B cell (primary cell): ENCODE measurements around the gene EGR2. TPM values are rescaled to one million over a fixed set of nuclear protein-coding genes. Genes with fewer than 3 reads are reported as not detected.
A peak's percentile ranks its signal among the peaks of the same experiment; 100 is the strongest.

Source experiments
- ATAC-seq: fragments of 200-7000 bp; cut with Tn5 transposase; one replicate; pipeline ENCODE4 v1.10.0; 2021; ENCODE audit warnings: low read depth, mild to moderate bottlenecking, moderate number of reproducible peaks, moderate library complexity
- CTCF ChIA-PET: fragments of 350-600 bp; sonication (Branson Sonifier 250); formaldehyde crosslinking; loops from one replicate; lab custom pipeline; 2021; ENCODE audit warnings: antibody characterized with exemption, inconsistent platforms; lab: Charles Lee
- POLR2A ChIA-PET: fragments of 350-600 bp; sonication (Branson Sonifier 250); formaldehyde crosslinking; loops from one replicate; lab custom pipeline; 2021; ENCODE audit warnings: antibody characterized with exemption; lab: Charles Lee
- DNase-seq: peaks from one replicate; pipeline ENCODE4 v3.0.0; 2013
- H2AFZ ChIP-seq: 2 replicates; pipeline ENCODE4 v1.6.1; 2012; ENCODE audit warnings: mild to moderate bottlenecking, low read depth, low read length; ENCODE audit not compliant: insufficient read depth, poor library complexity, severe bottlenecking
- H3K27ac ChIP-seq, 2 donors: 1 replicate in 1 of 2; 2 replicates in 1 of 2; pipeline ENCODE4 v1.5.1; 2012 to 2013; ENCODE audit warnings: low read length in 2 of 2, mild to moderate bottlenecking in 2 of 2, moderate library complexity in 1 of 2
- H3K27me3 ChIP-seq, 4 experiments: fragments of 200-600 bp in 1 of 4; sonication (generic) in 1 of 4; replicated peaks in 1 of 4; 1 replicate in 2 of 4; 2 replicates in 2 of 4; pipeline versions ENCODE4 v1.6.1 to v1.7.0; 2013 to 2016; ENCODE audit warnings: low read length in 3 of 4, mild to moderate bottlenecking in 2 of 4, mixed read lengths in 1 of 4, moderate library complexity in 1 of 4; ENCODE audit not compliant: insufficient read depth in 4 of 4, control insufficient read depth in 3 of 4; ENCODE audit errors: control extremely low read depth in 1 of 4
- H3K36me3 ChIP-seq, 2 experiments: replicated peaks in 1 of 2; 1 replicate in 1 of 2; 2 replicates in 1 of 2; pipeline versions ENCODE4 v1.6.1 to v1.7.1; 2013; ENCODE audit warnings: low read length in 1 of 2; ENCODE audit not compliant: insufficient read depth in 2 of 2, control insufficient read depth in 1 of 2; ENCODE audit errors: control extremely low read depth in 1 of 2, extremely low read depth in 1 of 2
- H3K4me1 ChIP-seq, 2 donors: fragments of 200-600 bp in 1 of 2; sonication (generic) in 1 of 2; 1 replicate in 1 of 2; 2 replicates in 1 of 2; pipeline versions ENCODE4 v1.5.1 to v1.6.1; 2013 to 2017; ENCODE audit warnings: low read length in 2 of 2; ENCODE audit not compliant: control insufficient read depth in 2 of 2, insufficient read depth in 2 of 2
- H3K4me2 ChIP-seq: replicated peaks from 2 replicates; pipeline ENCODE3; 2012; ENCODE audit warnings: mild to moderate bottlenecking, low read depth, low read length; ENCODE audit not compliant: poor library complexity, severe bottlenecking
- H3K4me3 ChIP-seq, 5 experiments: fragments of 200-600 bp in 1 of 5; sonication (generic) in 1 of 5; 1 replicate in 3 of 5; 2 replicates in 2 of 5; pipeline versions ENCODE4 v1.5.1 to v1.7.0; 2011 to 2016; ENCODE audit warnings: low read length in 4 of 5, mild to moderate bottlenecking in 4 of 5, low read depth in 2 of 5, control low read depth in 1 of 5, moderate library complexity in 1 of 5; ENCODE audit not compliant: insufficient read depth in 1 of 5; ENCODE audit errors: control extremely low read depth in 1 of 5, extremely low read depth in 1 of 5
- H3K79me2 ChIP-seq: fragments of 200-600 bp; sonication (generic); one replicate; pipeline ENCODE4 v1.6.0; 2016; ENCODE audit warnings: low read length; ENCODE audit not compliant: control insufficient read depth, insufficient read depth
- H3K9ac ChIP-seq: fragments of 200-600 bp; sonication (generic); 2 replicates; pipeline ENCODE4 v1.6.1; 2017; ENCODE audit warnings: mild to moderate bottlenecking, low read length, moderate library complexity
- H3K9me3 ChIP-seq, 3 donors: one replicate each; pipeline versions ENCODE4 v1.6.1 to v1.7.1; 2013; ENCODE audit warnings: low read length in 2 of 3; ENCODE audit not compliant: control insufficient read depth in 2 of 3, insufficient read depth in 1 of 3; ENCODE audit errors: control extremely low read depth in 1 of 3
- H4K20me1 ChIP-seq: 2 replicates; pipeline ENCODE4 v1.6.0; 2012; ENCODE audit warnings: mild to moderate bottlenecking, low read length; ENCODE audit not compliant: insufficient read depth, control insufficient read depth, poor library complexity, severe bottlenecking
- H3K27ac Mint-ChIP-seq: one replicate; pipeline ENCODE4 v1.8.0; 2021; ENCODE audit warnings: mixed read lengths
- H3K27me3 Mint-ChIP-seq: one replicate; pipeline ENCODE4 v1.8.0; 2021; ENCODE audit warnings: mixed read lengths
- H3K4me1 Mint-ChIP-seq: one replicate; pipeline ENCODE4 v1.8.0; 2021; ENCODE audit warnings: mixed read lengths
- H3K4me3 Mint-ChIP-seq: one replicate; pipeline ENCODE4 v1.8.0; 2021; ENCODE audit warnings: mixed read lengths
- H3K9me3 Mint-ChIP-seq: one replicate; pipeline ENCODE4 v1.8.0; 2022; ENCODE audit warnings: mixed read lengths; ENCODE audit not compliant: insufficient read depth
- CTCF ChIP-seq: fragments of 200-600 bp; IDR thresholded peaks from one replicate; pipeline ENCODE4 v1.8.0; 2022; ENCODE audit warnings: antibody characterized with exemption, mild to moderate bottlenecking
- EZH2 ChIP-seq: IDR thresholded peaks from 2 replicates; pipeline ENCODE4 v1.6.1; 2012; ENCODE audit warnings: borderline replicate concordance, low read depth, mild to moderate bottlenecking, moderate library complexity, low read length; ENCODE audit not compliant: insufficient read depth, poor library complexity, severe bottlenecking
- WGBS: methylation state at CpG from one replicate; pipeline ENCODE4 v1.1.5; 2013; ENCODE audit warnings: missing lambda C conversion rate; ENCODE audit not compliant: insufficient coverage; 5-methylcytosine and 5-hydroxymethylcytosine counted together
- intact Hi-C: fragments of 100-400 bp; cut with micrococcal nuclease; formaldehyde crosslinking; loops from one replicate; pipeline ENCODE4 v1.10.0; 2022
- polyA plus RNA-seq: library from polyadenylated mRNA; depleted of rRNA; stranded (reverse); fragments of >200 nt; gene quantifications from 2 replicates; pipeline ENCODE4 v1.2.3, GENCODE V29; 2012
- total RNA-seq, 2 donors: library from RNA; stranded (reverse); fragments of 120-200 nt in 1 of 2; gene quantifications; 1 replicate in 1 of 2; 2 replicates in 1 of 2; pipeline versions ENCODE4 v1.2.3 to v1.2.4, GENCODE V29; 2013 to 2022

Gene EGR2
- total and polyA plus RNA-seq, 2 donors (not counting 1 experiment from before 2014, with no cell fraction given) = 6.3 to 10.9 TPM

DNA sequence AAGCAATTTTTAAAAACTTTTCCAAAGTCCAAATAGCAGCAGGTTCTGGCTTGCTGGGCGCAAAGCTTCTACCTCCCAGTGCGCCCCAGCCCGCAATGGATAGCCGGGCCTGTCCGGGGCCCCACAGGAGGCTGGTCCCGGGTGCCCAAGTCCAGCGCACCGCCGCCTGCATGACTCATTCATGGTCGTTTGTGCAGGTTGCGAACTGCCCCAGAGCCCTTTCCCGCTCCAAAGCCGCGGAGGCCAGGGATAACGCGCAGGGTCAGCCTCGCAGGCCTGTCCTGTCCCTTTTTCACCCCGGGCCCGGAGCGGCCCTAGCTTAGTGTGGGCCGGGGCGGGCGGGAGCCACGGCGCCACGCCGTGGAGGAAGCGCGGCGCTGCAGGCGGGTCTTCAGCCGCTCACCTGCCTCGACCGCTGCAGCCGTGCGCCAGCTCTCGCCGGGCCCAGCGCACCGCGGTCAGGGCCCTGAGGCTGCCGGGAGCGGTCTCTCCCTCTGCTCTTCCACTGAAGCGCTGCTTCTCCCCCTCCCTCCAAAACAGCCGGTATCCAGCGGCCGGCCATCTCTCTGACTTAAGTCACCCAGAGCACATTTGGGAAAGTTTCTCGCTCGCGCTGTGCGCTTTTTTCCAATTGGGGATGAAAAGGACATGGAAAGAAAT is 1.7 kb upstream of the EGR2 start:
- Histone ChIP-seq H3K36me3 (no peaks in the 10 kb centered on the region), H4K20me1 (peaks cover 20% of the 10 kb centered on the region), H3K4me1 (peaks cover 33 to 39% of the 10 kb centered on the region in 2 donors), H3K9me3 (no peaks in the 10 kb centered on the region), H3K27ac (peak overlapping the region in 1 of 2 donors; percentile 84), H3K4me3 (peak overlapping the region; percentile 66 to 88 (median 72)), H3K4me2 (peak overlapping the region; percentile 100), H3K79me2 (peaks cover 23% of the 10 kb centered on the region), H3K9ac (peak overlapping the region; percentile 79), H3K27me3 (peaks cover 0 to 37% (median 9%) of the 10 kb centered on the region in 4 experiments), H2AFZ (peak overlapping the region; percentile 87)
- under 1% methylated on average over 51 of the region's 51 CpGs for WGBS
- H3K27me3 Mint-ChIP-seq = peaks cover 7% of the 10 kb centered on the region
- peak overlapping the region; percentile 100 for H3K4me3 Mint-ChIP-seq
- POLR2A ChIA-PET = interaction anchor here (0.6 to 3.2 kb wide), 8 partner anchors 13 to 290 kb away, joined by 3 to 18 read pairs (median 5); partner anchors contain the start of gene ADO
- TF ChIP-seq EZH2 (no peak), CTCF (peak; percentile 84)
- CTCF ChIA-PET = interaction anchor here (0.6 to 9.3 kb wide), 50 partner anchors 10 to 902 kb away, joined by 3 to 204 read pairs (median 5); partner anchors contain the start of genes ADO and NRBF2
- intact Hi-C loops = loop anchor here (1.0 to 10.0 kb wide), 14 partner anchors 86 to 916 kb away; partner anchors contain the start of genes ARID5B and RTKN2
- DNase-seq (peak; percentile 88), ATAC-seq (peak; percentile 42)
- no peaks in the 10 kb centered on the region for H3K9me3 Mint-ChIP-seq
- peaks cover 46% of the 10 kb centered on the region for H3K4me1 Mint-ChIP-seq
- H3K27ac Mint-ChIP-seq = peak overlapping the region; percentile 99
